BJ (cell line): Measurements from ENCODE around the gene CELSR3. TPM values are rescaled to one million over a fixed set of nuclear protein-coding genes. Genes with fewer than 3 reads are reported as not detected.

Source experiments
- CTCF ChIA-PET: fragments of 350-600 bp; formaldehyde crosslinking; extraction: SDS; loops from one replicate; lab custom pipeline; 2021; ENCODE audit warnings: antibody characterized with exemption, inconsistent platforms; lab: Yijun Ruan, JAX
- POLR2A ChIA-PET: fragments of 300-600 bp; sonication (Branson Sonifier 250); formaldehyde crosslinking; extraction: SDS; loops from one replicate; lab custom pipeline; 2021; ENCODE audit warnings: antibody characterized with exemption; lab: Charles Lee
- DNase-seq: peaks from one replicate; pipeline ENCODE4 v3.0.0-alpha.2; 2011; ENCODE audit warnings: low read depth
- H3K27me3 ChIP-seq: 2 replicates; pipeline ENCODE4 v1.6.0; 2011; ENCODE audit warnings: low read length; ENCODE audit not compliant: control insufficient read depth, insufficient read depth
- H3K36me3 ChIP-seq: 2 replicates; pipeline ENCODE4 v1.5.1; 2011; ENCODE audit warnings: low read length; ENCODE audit not compliant: control insufficient read depth, insufficient read depth
- H3K4me3 ChIP-seq: 2 replicates; pipeline ENCODE4 v1.5.1; 2011; ENCODE audit warnings: low read depth, mild to moderate bottlenecking, control low read depth, low read length
- CTCF ChIP-seq: IDR thresholded peaks from 2 replicates; pipeline ENCODE4 v1.5.1; 2011; ENCODE audit warnings: low read depth, mild to moderate bottlenecking, control low read depth, inconsistent platforms, low read length, moderate library complexity; ENCODE audit not compliant: insufficient read depth
- polyA plus RNA-seq: library from polyadenylated mRNA; depleted of rRNA; stranded (reverse); fragments of >200 nt; gene quantifications from 2 replicates; pipeline ENCODE4 v1.2.3, GENCODE V29; 2011

The CELSR3 gene
- polyA plus RNA-seq, 1 experiment, result 0.88 TPM

- H3K4me3 ChIP-seq, result no peak overlapping the region
- DNase-seq, result no peak
- peaks cover 1% of the 10 kb centered on the region for H3K36me3 ChIP-seq
- ChIA-PET POLR2A (no interaction called here), CTCF (no interaction called here)
- no peaks in the 10 kb centered on the region for H3K27me3 ChIP-seq
- TF ChIP-seq CTCF, result no peak
Observed at GRCh38 chr3:48702320-48702920, 39.7 kb upstream of the CELSR3 start.

GRCh38 chr3:48700731-48701405, 38.2 kb upstream of the CELSR3 start:
- no peak for DNase-seq
- CTCF ChIA-PET, result no interaction called here
- POLR2A ChIA-PET, result no interaction called here
- TF ChIP-seq CTCF, result no peak
- Histone ChIP-seq H3K36me3 (peaks cover 1% of the 10 kb centered on the region), H3K4me3 (no peak overlapping the region), H3K27me3 (no peaks in the 10 kb centered on the region)

GRCh38 chr3:48698891-48699290, 36.2 kb upstream of the CELSR3 start:
- POLR2A ChIA-PET, result interaction anchor here (0.6 kb wide), 1 partner anchor 407 kb away, joined by 4 read pairs; no protein-coding TSS in a partner anchor

GRCh38 chr3:48697952-48698351, 35.3 kb upstream of the CELSR3 start:
- CTCF ChIA-PET, result interaction anchor here (1.2 to 1.4 kb wide), 4 partner anchors 10 to 42 kb away, joined by 3 to 6 read pairs (median 3); partner anchors contain the start of gene NCKIPSD
- no peaks in the 10 kb centered on the region for H3K27me3 ChIP-seq
- TF ChIP-seq CTCF, result no peak
- POLR2A ChIA-PET, result no interaction called here
- H3K4me3 ChIP-seq, result no peak overlapping the region
- DNase-seq, result no peak
- peaks cover 13% of the 10 kb centered on the region for H3K36me3 ChIP-seq

More at GRCh38 chr3:48698891-48699290, 36.2 kb upstream of the CELSR3 start:
- Histone ChIP-seq H3K4me3 (no peak overlapping the region), H3K27me3 (no peaks in the 10 kb centered on the region), H3K36me3 (peaks cover 8% of the 10 kb centered on the region)
- no peak for TF ChIP-seq CTCF
- CTCF ChIA-PET, result interaction anchor here (1.2 to 1.4 kb wide), 2 partner anchors 9 to 13 kb away, joined by 3 read pairs; partner anchors contain the start of gene NCKIPSD
- no peak for DNase-seq

- POLR2A ChIA-PET, result interaction anchor here (1.2 kb wide), 1 partner anchor 20 kb away, joined by 3 read pairs; the partner anchor contains the start of gene IP6K2
- CTCF ChIA-PET, result interaction anchor here (0.9 to 1.7 kb wide), 4 partner anchors 10 to 43 kb away, joined by 3 to 8 read pairs (median 6); partner anchors contain the start of gene NCKIPSD
- Histone ChIP-seq H3K4me3 (no peak overlapping the region), H3K36me3 (peaks cover 19% of the 10 kb centered on the region), H3K27me3 (no peaks in the 10 kb centered on the region)
- no peak for TF ChIP-seq CTCF
- no peak for DNase-seq
Observed at GRCh38 chr3:48696601-48697000, 33.9 kb upstream of the CELSR3 start.
